Right kidney (tissue), 1 donor: Measurements from ENCODE around the gene OBP2B.
"Not testable (repeated sequence)": the region's sequence is repeated elsewhere in the genome, so short reads cannot be mapped to it uniquely, and the experiment has no call there.

Source experiments
- DNase-seq: peaks from one replicate; pipeline ENCODE4 v3.0.0-alpha.2; 2016

Gene OBP2B

GRCh38 chr9:133200631-133201030 lies 8.4 kb downstream of the OBP2B start:
- DNase-seq = no peak

GRCh38 chr9:133199648-133200321 lies 9.3 kb downstream of the OBP2B start:
- peak; percentile 38 for DNase-seq

DNA sequence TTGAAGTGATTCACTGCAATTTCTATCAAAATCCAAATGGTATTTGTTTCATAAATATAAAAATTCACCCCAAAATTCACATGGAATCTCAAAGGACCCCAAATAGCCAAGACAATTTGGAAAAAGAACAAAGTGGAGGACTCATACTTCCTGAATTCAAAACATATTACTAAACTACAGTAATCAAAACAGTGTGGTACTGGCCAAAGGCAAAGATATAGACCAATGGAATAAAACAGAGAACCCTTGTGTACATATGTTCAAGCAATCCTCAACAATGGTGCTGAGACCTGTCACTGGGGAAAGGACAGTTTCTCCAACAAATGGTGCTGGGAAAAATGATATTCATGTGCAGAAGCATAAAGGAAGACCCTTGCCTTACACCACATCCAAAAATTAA lies 14.0 kb downstream of the OBP2B start:
- DNase-seq = no peak

- DNase-seq = no peak
These were observed 14.5 kb downstream of the OBP2B start for GRCh38 chr9:133194597-133194996.

GRCh38 chr9:133191989-133192388 lies 17.1 kb downstream of the OBP2B start:
- DNase-seq = no peak

- DNase-seq = no peak
These were observed 19.2 kb downstream of the OBP2B start for GRCh38 chr9:133189826-133190225.

DNA sequence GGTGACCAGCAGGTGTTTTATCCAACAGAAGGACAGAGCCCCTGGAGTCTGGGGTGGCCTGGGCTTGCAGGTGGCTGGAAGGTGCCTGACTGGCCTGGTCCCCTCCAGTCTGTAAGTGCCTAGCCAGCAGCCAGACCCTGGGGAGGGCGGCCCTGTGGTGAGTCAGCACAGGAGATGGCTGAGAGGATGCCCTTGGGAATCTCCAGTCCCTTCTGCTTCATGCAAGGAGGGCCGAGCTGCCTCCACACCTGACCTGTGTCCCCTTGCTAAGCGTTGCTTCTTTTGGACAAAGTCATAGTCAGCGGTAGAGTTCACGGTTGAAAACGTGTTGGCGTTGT lies 20.2 kb downstream of the OBP2B start:
- no peak for DNase-seq

DNA sequence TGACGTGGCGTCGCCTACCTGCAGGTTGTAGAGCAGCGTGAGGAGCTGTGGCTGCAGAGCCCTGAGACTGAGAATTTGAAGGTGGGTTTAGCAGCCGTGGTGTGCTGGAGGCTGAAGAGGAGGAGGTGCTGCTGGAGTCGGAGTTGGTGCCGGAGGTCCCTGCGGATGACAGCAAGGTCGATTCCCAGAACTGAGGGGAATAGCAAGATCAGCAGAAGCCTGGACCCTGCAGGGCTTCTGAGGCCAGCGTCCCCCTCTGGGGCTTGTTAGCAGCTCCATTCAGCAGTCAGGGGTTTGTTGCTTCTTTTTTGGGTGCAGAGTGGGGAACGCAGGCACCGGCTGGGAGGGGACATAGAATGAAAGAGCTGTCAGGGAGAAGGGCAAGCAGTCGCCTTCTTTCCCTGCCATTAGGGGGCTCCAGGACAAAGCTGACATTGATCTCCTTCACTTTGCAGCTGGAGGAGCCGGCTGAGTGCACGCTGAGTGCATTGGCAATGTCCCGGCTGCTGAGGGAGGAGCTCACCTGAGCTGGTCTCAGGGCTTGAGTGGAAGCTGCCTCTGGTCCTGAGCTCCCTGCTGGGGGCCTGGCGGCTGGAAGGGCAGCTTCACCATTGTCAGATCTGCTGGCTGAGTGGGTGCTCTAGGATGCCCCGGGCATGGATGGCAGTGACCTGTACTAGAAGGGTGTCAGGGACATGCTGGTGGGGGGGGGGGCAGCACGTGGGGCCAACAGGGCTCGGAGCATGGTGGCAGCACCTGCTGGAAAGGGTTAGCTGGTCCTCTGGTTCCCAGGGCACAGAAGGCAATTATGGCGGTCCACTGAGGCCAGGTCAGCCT lies 20.8 kb downstream of the OBP2B start:
- DNase-seq = peak; percentile 17

GRCh38 chr9:133187561-133188005 lies 21.5 kb downstream of the OBP2B start:
- DNase-seq = no peak

- DNase-seq = no peak
These were observed 22.3 kb downstream of the OBP2B start for GRCh38 chr9:133186736-133187135.

DNA sequence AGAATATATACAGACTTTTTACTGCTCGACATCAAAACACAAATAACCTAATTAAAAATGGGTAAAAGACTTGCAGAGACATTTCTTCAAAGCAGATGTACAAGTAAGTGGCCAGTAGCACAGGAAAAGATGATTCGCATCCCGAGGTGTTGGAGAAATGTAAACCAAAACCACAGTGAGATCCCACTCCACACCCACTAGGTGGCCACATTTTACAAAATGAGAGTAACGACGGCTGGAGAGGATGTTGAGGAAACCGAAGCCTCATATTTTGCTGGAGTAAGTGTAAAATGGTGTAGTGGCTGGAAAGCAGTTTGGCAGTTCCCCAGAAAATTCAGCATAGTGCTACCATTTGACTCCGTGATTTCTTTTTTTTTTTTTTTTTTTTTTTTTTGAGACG lies 24.1 kb downstream of the OBP2B start:
- DNase-seq = no peak

GRCh38 chr9:133182151-133182550 lies 26.9 kb downstream of the OBP2B start:
- no peak for DNase-seq

DNA sequence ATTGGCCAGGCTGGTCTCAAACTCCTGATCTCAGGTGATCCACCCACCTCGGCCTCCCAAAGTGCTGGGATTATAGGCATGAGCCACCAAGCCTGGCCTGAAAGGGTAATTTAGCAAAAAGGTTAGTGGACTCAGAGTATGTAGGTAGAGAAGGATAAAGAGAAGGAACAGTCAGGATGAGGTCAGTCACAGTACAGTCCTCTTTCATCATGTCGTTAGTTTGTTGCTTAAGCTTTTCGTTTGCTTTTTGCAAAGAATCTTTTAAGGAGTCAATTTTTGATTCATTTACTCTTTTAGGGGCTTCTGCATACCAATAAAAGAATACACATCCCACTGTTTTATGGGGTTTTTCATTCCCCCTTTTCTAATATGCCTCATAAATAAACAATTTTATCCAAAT lies 27.5 kb downstream of the OBP2B start:
- DNase-seq = no peak

DNA sequence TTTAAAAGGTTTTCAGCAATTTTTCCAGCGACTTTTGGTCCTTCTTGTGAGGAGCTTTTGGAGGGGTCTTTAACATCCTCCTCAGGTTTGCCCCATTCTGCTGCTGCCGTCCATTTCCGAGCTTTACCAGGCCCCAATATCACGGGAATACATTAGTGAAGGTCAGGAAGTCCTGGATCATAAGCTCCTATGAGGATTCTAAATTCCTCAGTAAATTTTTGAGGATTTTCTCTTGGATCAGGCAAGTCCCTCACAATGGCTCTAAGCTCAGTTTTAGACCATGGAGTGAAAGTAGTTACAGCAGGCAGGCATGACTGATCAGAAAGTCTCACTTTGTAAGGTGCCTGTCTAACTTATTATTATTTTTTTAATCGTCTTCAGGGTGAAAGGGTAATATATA lies 28.1 kb downstream of the OBP2B start:
- DNase-seq = no peak

DNA sequence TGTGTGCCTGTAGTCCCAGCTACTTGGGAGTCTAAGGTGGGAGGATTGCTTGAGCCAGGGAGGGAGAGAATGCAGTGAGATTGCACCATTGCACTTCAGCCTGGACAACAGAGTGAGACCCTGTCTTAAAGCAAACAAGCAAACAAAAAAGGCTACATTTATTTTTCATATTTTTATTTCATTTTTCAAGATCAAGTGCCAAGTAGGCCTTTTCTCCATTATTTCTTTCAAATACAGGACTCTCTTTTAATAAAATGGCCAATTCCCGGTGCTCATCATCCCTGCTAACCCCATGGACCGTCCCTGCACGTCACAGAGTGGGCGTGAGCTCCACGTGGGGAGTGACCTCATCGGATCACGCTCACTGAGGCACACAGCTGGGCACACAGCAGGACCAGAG lies 36.0 kb downstream of the OBP2B start:
- DNase-seq = no peak

- DNase-seq = no peak
These were observed 37.7 kb downstream of the OBP2B start for GRCh38 chr9:133171161-133171961.

GRCh38 chr9:133170716-133171115 lies 38.3 kb downstream of the OBP2B start:
- DNase-seq = no peak

DNA sequence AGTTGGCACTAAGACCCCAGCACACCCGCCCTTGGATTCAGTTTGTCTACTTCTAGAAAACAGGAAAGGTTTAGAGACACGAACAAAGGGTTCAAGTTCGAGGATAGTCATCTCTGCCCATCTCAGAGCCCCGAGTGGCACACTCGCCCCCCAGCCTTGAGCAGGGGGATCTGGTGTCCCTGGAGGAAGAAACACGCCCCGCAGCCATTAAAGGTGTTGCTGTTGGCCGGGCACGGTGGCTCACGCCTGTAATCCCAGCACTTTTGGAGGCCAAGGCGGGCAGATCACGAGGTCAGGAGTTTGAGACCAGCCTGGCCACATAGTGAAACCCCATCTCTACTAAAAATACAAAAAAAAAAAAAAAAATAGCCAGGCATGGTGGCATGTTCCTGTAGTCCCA lies 39.4 kb downstream of the OBP2B start:
- DNase-seq = not testable (repeated sequence)

GRCh38 chr9:133169102-133169501 lies 39.9 kb downstream of the OBP2B start:
- no peak for DNase-seq

- no peak for DNase-seq
These were observed 40.6 kb downstream of the OBP2B start for GRCh38 chr9:133168432-133168831.

DNA sequence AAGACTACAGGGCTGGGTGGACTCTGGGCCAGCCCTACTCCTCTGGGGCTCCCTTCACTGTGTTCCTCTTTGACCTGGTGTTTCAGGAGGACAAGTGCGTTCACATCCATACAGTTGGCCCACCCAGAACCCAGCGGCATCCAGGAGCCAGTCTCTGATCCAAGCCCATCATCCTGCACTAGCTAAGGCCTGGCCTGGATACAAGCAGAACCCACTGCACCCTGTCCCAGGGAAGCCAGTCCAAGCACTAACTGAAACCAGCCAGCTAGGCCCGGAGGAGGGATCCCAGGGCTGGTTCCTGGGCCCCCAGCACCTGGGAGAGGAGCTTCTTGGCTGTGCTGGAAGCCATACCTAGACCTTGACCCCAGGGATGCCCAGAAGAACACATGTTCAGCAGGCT lies 41.3 kb downstream of the OBP2B start:
- DNase-seq = no peak

- DNase-seq = no peak
These were observed 41.8 kb downstream of the OBP2B start for GRCh38 chr9:133167096-133167730.

- no peak for DNase-seq
These were observed 42.7 kb downstream of the OBP2B start for GRCh38 chr9:133166392-133166791.
